HG02763 (cell line): ENCODE results near the gene CDK14.
"Not testable (repeated sequence)": the region's sequence is repeated elsewhere in the genome, so short reads cannot be mapped to it uniquely, and the experiment has no call there.

ENCODE experiments used
- ATAC-seq: cut with Tn5 transposase; IDR thresholded peaks from one replicate; pipeline ENCODE4 v1.9.1; 2021; ENCODE audit warnings: mild to moderate bottlenecking, moderate library complexity; ENCODE audit not compliant: unreplicated experiment

Gene CDK14

DNA sequence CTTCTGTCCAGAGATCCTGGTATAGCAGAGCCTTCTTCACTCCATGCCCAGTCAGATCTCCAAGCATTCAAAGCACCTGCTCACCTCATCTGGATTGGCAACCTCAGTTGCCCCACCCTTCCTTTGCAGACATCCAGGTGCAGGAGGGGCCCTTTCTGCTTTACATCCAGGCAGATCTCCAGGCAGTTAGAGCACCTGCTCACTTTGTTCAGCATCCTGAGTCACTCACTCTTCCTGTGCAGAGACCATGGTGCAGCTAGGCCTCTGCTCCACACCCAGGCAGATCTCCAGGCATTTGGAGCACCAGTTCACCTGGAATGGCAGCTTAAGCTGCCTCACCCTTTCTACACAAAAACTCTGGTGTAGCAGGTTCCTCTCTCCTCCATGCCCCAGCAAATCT, 153.1 kb downstream of the CDK14 start:
- ATAC-seq, result no peak

GRCh38 chr7:90749774-90750173, 153.7 kb downstream of the CDK14 start:
- no peak for ATAC-seq

DNA sequence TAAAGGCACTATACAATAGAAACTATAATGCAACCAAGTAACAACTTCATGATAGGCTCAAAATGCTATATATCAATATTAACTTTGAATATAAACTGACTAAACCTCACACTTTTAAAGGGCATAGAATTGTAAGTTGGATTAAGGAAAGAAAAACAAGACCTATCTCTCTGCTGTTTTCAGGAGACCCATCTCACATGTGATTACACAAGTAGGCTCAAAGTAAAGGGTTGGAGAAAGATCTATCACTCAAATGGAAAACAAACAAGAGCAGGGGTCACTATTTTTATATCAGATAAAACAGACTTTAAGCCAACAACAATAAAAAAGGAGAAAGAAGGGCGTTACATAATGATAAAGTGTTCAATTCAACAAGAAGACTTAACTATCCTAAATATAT, 155.5 kb downstream of the CDK14 start:
- no peak for ATAC-seq

DNA sequence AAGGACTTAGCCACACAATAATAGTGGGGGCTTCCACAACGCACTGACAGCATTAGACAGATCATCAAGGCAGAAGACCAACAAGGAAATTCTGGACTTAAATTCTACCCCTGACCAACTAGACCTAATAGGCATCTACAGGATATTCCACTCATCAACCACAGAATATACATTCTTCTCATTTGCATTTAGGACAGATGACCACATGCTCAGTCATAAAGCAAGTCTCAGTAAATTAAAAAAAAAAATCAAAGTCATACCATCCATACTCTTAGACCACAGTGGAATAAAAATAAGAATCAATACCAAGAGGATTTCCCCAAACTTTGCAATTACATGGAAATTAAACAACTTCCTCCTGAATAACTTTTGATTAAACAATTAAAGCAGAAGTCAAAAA, 155.9 kb downstream of the CDK14 start:
- no peak for ATAC-seq

GRCh38 chr7:90755041-90755440, 158.9 kb downstream of the CDK14 start:
- no peak for ATAC-seq

GRCh38 chr7:90756366-90756765, 160.2 kb downstream of the CDK14 start:
- no peak for ATAC-seq

GRCh38 chr7:90757565-90757950, 161.4 kb downstream of the CDK14 start:
- ATAC-seq, result peak; percentile 58

DNA sequence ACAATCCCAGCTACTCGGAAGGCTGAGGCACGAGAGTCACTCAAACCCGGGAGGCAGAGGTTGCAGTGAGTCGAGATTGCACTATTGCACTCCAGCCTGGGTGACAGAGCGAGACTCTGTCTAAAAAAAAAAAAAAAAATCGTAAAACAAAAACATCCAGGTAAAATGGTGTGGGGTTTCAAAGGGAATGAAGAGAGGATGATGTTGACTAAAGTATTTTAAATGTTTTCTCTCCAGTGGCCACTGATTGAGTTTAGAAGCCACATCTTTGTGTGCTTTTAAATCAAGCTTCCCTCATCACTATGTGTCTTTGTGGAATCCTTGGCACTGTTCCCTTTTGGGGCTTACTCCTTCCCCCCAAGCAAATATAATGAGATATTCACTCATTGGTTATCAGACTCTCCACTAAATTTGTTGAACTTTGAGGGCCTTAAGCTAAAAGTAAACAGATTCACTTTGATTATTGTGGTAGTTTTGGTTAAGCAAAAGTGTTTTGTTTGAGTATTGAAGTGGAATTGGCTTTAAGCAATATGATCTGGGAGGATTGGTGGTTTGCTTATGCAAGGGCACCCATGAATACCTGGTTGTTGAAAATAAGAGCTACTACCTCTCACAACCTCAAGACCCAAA, 162.9 kb downstream of the CDK14 start:
- no peak for ATAC-seq

- no peak for ATAC-seq
These were observed 163.6 kb downstream of the CDK14 start for GRCh38 chr7:90759710-90760109.

GRCh38 chr7:90760892-90761291, 164.8 kb downstream of the CDK14 start:
- ATAC-seq, result no peak

- no peak for ATAC-seq
These were observed 165.5 kb downstream of the CDK14 start for GRCh38 chr7:90761584-90761983.

GRCh38 chr7:90763108-90763507, 167.0 kb downstream of the CDK14 start:
- ATAC-seq, result no peak

DNA sequence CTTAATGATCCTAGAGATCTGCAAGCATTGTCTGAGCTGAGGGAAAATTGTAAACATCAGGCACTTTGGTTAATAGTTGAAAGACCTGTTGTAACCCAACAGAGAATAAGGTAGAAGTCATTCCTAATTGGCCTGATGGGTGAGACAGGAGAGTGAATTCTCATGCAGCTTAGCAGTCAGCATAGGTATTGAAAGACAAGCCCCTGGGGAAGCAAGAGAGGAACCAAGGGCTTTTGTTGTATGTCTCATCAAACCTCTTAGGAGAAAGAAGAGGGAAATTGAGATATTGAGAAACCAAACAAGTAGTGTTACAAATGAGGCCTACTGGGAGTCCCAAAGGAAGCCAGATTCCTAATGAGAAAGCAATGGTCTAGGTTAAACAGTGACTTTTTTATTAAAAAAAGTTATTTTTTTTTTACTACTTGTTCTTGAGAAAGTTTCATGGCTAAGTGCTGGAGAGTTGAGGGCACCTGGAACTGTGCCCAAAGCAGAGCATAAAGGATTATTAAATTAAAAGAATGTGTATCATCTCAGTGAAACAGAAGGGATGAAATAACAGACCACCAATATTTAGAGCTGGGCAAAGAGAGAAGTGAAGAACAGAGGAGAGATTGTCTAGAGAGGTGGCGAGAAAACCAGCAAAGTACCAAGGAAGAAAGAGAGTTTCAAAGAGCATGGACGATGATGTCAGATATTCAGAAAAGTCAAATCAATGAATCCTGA, 168.9 kb downstream of the CDK14 start:
- ATAC-seq, result no peak

DNA sequence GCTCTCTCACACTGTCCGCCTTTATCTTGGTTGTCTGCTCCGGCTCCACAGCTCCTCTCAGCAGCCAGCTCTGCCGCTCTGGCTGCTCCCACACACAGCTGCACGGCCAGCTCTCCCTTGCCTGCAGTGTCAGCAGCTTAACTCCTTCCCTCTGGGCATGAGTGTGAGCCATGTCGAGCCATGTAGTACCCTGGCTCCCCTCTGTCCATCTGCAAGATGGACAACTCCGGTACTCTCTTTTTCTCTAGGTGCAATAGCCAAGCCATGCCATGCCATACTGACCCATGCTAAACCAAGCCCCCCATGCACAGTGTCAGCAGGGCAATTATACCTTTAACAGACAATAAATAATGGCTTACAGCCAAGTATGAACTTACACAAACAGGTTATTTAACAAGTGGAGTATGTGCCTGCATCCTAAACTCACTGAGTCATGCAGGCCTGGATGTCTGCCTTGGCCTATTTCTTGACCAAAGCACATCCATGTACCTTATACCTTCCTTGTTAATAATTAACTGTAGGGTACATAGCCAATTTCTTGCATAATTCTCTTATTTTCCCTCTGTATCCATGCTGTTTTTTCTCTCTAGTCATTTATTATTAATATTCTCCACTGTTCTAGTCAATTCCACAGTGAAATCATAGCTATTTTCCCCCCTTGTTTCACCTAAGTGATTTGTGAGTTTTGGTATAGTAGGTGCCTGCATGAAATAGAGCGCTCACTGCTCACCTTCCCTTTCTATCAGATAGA, 170.9 kb downstream of the CDK14 start:
- ATAC-seq, result no peak

- no peak for ATAC-seq
These were observed 172.2 kb downstream of the CDK14 start for GRCh38 chr7:90768301-90768700.

DNA sequence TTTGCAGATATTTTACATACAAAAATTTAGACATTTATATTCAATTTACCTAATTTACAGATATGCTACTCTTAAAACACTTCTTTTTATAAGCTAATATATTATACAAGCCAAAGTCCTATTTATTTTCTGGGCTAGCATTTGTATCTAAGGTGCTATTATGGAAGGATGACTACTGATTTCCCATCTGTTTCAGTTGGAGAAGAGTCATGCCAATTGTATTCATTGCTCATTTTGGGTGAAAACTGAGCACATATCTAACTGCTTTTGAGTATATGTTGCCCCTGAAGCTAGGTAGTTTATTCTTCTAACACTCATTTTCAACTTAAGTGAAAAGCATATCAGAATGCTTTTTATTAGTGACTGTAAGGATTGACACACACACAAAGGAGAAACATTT, 172.9 kb downstream of the CDK14 start:
- ATAC-seq, result no peak

DNA sequence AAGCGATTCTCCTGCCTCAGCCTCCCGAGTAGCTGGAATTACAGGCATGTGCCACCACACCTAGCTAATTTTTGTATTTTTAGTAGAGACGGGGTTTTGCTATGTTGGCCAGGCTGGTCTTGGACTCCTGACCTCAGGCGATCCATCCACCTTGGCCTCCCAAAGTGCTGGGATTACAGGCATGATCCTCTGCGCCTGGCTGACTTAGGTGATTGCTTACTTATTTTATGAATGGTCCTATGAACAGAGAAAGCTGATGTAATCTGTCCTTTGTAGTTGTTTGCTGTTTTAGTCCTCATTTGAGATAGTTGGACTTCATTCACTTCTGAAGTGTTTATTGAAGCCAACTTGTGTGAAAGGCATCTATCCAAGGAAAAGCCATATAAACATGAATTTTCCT, 173.4 kb downstream of the CDK14 start:
- ATAC-seq, result not testable (repeated sequence)

DNA sequence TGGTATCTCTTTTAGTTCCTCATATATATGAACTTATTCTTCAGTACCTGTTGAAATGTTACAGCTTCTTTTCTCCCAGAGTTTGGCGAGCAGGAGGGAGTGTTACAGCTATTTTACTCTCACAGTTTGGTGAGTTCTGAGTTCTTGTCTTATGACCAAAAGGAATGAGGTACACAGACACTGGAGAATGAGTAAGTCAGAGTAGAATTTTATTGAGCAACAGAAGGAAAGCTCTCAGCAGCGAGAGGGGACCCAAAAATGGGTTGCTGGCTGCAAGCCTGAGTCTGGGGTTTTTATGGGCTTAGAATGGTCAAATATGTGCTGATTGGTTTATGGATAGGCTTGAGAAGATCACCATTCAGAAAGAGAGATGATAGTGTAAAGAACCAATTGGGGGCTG, 175.2 kb downstream of the CDK14 start:
- no peak for ATAC-seq

GRCh38 chr7:90772410-90772809, 176.3 kb downstream of the CDK14 start:
- ATAC-seq, result no peak

DNA sequence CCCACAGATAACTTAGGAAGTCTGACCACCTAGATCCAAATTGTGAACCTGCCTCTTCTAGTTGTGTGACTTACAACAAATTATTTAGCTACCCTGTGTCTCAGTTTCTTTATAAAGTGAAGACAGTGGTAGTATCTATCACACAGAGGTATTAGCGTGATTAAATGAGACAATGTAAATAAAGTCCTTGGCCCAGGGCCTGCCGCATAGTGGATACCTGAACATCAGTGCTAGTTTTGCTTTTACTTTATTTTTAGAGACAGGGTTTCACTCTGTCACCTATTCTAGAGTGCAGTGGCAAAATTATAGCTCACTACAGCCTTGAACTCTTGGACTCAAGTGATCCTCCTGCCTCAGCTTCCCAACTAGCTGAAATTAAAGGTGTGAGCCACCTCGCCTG, 177.1 kb downstream of the CDK14 start:
- ATAC-seq, result no peak

DNA sequence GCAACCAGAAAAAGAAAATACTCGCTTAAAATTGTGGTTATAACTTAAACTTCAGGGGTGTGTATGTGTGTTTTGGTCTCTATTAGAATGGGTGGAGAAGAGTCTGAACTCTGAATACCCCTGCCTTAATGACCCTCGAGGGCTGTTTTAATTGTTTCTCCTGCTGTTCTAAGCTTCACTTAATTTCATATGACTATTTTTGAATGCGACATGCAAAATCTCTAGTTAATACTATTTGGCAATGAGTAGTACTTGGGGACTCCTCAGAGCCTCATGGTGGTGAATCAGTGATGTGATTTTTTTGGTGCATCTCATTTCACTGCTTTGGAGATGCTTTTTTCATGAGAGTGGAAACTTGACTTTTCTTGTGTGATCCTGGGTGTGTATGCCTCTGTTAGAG, 178.6 kb downstream of the CDK14 start:
- ATAC-seq, result no peak

- no peak for ATAC-seq
These were observed 179.4 kb downstream of the CDK14 start for GRCh38 chr7:90775383-90775965.
